Natural killer cell (primary cell): ENCODE measurements around the gene SNAPIN. TPM values are rescaled to one million over a fixed set of nuclear protein-coding genes. Genes with fewer than 3 reads are reported as not detected.
A peak's percentile ranks its signal among the peaks of the same experiment; 100 is the strongest.

ENCODE experiments used
- ATAC-seq, 3 donors: fragments of 150-1000 bp in 2 of 3; fragments of 200-7000 bp in 1 of 3; cut with Tn5 transposase; 1 replicate in 1 of 3; 2 replicates in 2 of 3; pipeline ENCODE4 v1.10.0; 2021; ENCODE audit warnings: mild to moderate bottlenecking in 2 of 3, moderate library complexity in 2 of 3
- DNase-seq, 2 donors: peaks; one replicate each; pipeline versions ENCODE4 v3.0.0 to v3.0.0-alpha.2; 2013 to 2021; ENCODE audit warnings: mixed read lengths in 1 of 2
- H3K27ac ChIP-seq: one replicate; pipeline ENCODE4 v1.5.1; 2013; ENCODE audit warnings: mild to moderate bottlenecking, low read length
- H3K27me3 ChIP-seq: one replicate; pipeline ENCODE4 v1.6.1; 2013; ENCODE audit warnings: low read length; ENCODE audit not compliant: control insufficient read depth, insufficient read depth
- H3K36me3 ChIP-seq: one replicate; pipeline ENCODE4 v1.6.1; 2013; ENCODE audit warnings: low read length; ENCODE audit not compliant: control insufficient read depth, insufficient read depth
- H3K4me1 ChIP-seq: one replicate; pipeline ENCODE4 v1.6.1; 2013; ENCODE audit warnings: low read length; ENCODE audit not compliant: control insufficient read depth, insufficient read depth
- H3K4me3 ChIP-seq: one replicate; pipeline ENCODE4 v1.5.1; 2013; ENCODE audit warnings: low read length
- H3K9me3 ChIP-seq: one replicate; pipeline ENCODE4 v1.6.1; 2013; ENCODE audit warnings: low read length; ENCODE audit not compliant: control insufficient read depth, insufficient read depth
- H3K27ac Mint-ChIP-seq, 2 donors: one replicate each; pipeline ENCODE4 v1.8.0; 2022; ENCODE audit warnings: mild to moderate bottlenecking in 2 of 2, mixed read lengths in 2 of 2, moderate library complexity in 1 of 2
- H3K27me3 Mint-ChIP-seq, 2 donors: one replicate each; pipeline ENCODE4 v1.8.0; 2022; ENCODE audit warnings: low read depth in 2 of 2, mixed read lengths in 2 of 2
- H3K36me3 Mint-ChIP-seq: one replicate; pipeline ENCODE4 v1.8.0; 2022; ENCODE audit warnings: mixed read lengths
- H3K4me1 Mint-ChIP-seq, 2 donors: one replicate each; pipeline ENCODE4 v1.8.0; 2022; ENCODE audit warnings: mixed read lengths in 2 of 2
- H3K4me3 Mint-ChIP-seq: one replicate; pipeline ENCODE4 v1.8.0; 2022; ENCODE audit warnings: mild to moderate bottlenecking, moderate library complexity, mixed read lengths
- H3K9me3 Mint-ChIP-seq, 2 donors: one replicate each; pipeline ENCODE4 v1.8.0; 2022; ENCODE audit warnings: mixed read lengths in 2 of 2
- WGBS: methylation state at CpG from one replicate; pipeline ENCODE4 v1.1.7; 2013; ENCODE audit warnings: missing lambda C conversion rate; ENCODE audit not compliant: insufficient coverage; 5-methylcytosine and 5-hydroxymethylcytosine counted together
- intact Hi-C: fragments of 100-400 bp; cut with micrococcal nuclease; formaldehyde crosslinking; loops from one replicate; pipeline ENCODE4 v1.14.2; 2022
- total RNA-seq, 4 donors: library from RNA; stranded (reverse); fragments of 120-200 nt in 1 of 4; gene quantifications; one replicate each; pipeline versions ENCODE4 v1.2.3 to v1.2.4, GENCODE V29; 2013 to 2022
- TF ChIP-seq, protein P1 (sequence below): fragments of 200-600 bp; IDR thresholded peaks from one replicate; pipeline ENCODE4 v1.8.0; 2022; ENCODE audit warnings: antibody characterized with exemption

SNAPIN gene
- total RNA-seq, 3 donors from 2014 or later (not counting 1 experiment from before 2014, with no cell fraction given), result 21.0 to 25.5 (median 23.5) TPM

DNA sequence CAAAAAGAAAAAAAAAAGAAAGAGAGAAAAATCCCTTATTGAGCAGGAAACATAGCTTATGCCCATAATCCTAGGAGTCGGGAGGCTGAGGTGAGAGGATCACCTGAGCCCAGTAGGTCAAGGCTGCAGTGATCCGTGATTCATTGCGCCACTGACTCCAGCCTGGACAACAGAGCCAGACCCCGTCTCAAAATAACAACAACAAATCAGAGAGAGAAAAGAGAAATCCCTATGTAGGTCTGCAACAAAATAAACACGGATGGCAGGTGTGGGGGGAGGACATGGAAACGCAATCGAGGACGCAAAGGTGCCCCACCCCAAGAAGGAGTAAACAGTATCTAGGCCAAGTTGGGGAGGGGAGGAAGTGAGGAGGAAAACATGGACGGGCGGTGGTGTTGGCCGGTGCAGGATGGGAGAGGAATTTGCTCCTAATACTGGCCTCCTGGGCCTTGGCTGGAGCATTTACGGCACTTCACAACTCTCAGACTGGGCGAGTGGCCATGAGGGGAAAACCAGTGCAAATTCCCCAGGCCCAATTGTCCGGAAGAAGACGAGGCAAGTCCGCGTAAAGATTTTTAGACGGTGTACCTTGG is 25.2 kb upstream of the SNAPIN start:
- Mint-ChIP-seq H3K27me3 (no peaks in the 10 kb centered on the region), H3K4me1 (peaks cover 24 to 34% of the 10 kb centered on the region in 2 donors), H3K9me3 (no peaks in the 10 kb centered on the region), H3K27ac (peak overlapping the region; percentile 98 to 99), H3K4me3 (peak overlapping the region; percentile 99), H3K36me3 (peaks cover 7% of the 10 kb centered on the region)
- 85% methylated on average over 17 of the region's 18 CpGs for WGBS
- H3K27me3 ChIP-seq, result no peaks in the 10 kb centered on the region
- peaks cover 24% of the 10 kb centered on the region for H3K36me3 ChIP-seq
- peak overlapping the region; percentile 72 for H3K4me3 ChIP-seq
- H3K9me3 ChIP-seq, result no peaks in the 10 kb centered on the region
- TF ChIP-seq, protein P1, sequence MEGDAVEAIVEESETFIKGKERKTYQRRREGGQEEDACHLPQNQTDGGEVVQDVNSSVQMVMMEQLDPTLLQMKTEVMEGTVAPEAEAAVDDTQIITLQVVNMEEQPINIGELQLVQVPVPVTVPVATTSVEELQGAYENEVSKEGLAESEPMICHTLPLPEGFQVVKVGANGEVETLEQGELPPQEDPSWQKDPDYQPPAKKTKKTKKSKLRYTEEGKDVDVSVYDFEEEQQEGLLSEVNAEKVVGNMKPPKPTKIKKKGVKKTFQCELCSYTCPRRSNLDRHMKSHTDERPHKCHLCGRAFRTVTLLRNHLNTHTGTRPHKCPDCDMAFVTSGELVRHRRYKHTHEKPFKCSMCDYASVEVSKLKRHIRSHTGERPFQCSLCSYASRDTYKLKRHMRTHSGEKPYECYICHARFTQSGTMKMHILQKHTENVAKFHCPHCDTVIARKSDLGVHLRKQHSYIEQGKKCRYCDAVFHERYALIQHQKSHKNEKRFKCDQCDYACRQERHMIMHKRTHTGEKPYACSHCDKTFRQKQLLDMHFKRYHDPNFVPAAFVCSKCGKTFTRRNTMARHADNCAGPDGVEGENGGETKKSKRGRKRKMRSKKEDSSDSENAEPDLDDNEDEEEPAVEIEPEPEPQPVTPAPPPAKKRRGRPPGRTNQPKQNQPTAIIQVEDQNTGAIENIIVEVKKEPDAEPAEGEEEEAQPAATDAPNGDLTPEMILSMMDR, result no peak
- intact Hi-C loops, result loop anchor here (5.0 kb wide), 1 partner anchor 359 kb away; the partner anchor contains the start of gene RPS27
- ATAC-seq (no peak), DNase-seq (no peak)
- H3K4me1 ChIP-seq, result peaks cover 24% of the 10 kb centered on the region
- peak overlapping the region; percentile 91 for H3K27ac ChIP-seq

DNA sequence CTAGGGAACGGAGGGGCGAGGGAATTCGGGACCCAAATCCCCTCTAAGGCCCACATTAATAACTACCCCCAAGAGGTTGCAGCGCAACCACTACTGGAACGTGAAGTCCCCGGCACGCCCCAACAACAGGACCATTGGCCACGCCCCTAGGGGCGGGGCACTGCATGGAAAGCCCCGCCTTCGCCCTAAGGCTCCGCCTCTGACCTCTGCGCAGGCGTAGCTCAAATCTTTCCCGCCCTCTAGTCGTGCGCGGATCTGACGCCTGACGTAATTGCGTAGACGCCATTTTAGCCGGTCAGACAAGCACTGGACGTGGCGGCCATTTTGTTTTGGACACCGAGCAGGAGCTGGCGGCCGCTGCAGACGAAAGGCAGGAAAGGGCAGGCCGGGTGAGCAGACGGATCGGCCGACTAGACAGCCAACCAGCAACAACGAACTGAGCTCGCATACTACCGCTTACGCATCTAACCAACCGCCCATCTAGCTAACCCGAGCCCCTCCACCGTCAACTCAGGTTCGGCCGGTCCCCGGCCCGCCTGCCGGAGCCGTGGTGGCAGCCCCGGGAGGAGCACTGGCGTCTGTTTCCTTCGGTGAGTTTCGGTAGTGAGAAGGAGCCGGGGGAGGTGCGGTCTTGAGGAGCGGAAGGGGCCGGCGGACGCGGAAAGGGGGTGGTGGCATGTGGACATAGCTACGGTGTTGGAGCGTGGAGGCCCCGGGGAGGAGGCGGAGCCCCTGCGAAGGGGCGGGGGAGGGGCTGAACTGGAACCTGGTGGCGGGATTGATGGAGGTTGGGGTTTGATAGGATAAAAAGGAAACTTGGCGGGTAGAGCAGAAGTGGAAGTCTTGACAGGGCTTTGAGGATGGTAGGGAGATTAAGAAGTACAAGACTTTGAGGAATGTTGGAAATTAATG is 24.5 kb upstream of the SNAPIN start, which contains the start of gene CHTOP:
TSS of gene CHTOP (plus strand) at position 313 of the 912 bp plus-strand sequence. CDS start 2,523 bp downstream, outside the sequence.
- Mint-ChIP-seq H3K9me3 (no peaks in the 10 kb centered on the region), H3K4me1 (peaks cover 24 to 34% of the 10 kb centered on the region in 2 donors), H3K27ac (peak within 1 kb of the TSS; percentile 98 to 99), H3K27me3 (no peaks in the 10 kb centered on the region), H3K4me3 (peak within 1 kb of the TSS; percentile 99), H3K36me3 (peaks cover 7% of the 10 kb centered on the region)
- Histone ChIP-seq H3K4me3 (peak within 1 kb of the TSS; percentile 72), H3K27ac (peak within 1 kb of the TSS; percentile 91), H3K27me3 (no peaks in the 10 kb centered on the region), H3K9me3 (no peaks in the 10 kb centered on the region), H3K4me1 (peaks cover 24% of the 10 kb centered on the region), H3K36me3 (peaks cover 30% of the 10 kb centered on the region)
- ATAC-seq (peak; percentile 86 to 97 (median 88)), DNase-seq (peak; percentile 98 to 99)
- 3% methylated on average over 64 of the region's 65 CpGs for WGBS
- intact Hi-C loops, result loop anchor here (2.0 to 5.0 kb wide), 3 partner anchors 37 to 358 kb away; partner anchors contain the start of genes ILF2 and RPS27
- TF ChIP-seq, protein P1, result no peak

DNA sequence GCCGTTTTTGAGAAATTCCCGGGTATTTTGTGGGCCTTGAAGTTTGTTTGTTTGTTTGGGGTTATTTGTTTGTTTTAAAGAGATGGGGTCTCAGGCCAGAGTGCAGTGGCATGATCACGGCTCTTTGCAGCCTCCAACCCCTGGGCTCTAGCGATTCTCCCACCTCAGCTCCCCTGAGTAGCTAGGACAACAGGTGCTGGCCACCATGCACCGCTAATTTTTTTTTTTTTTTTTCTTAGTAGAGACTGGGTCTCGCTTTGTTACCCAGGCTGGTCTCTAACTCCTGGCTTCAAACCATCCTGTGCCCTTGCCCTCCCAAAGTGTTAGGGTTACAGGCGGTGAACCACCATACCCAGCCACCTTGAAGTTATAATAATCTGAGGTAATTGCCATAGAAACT is 22.6 kb upstream of the SNAPIN start:
- H3K4me1 Mint-ChIP-seq, result peaks cover 24 to 38% of the 10 kb centered on the region in 2 donors
- H3K36me3 ChIP-seq, result peaks cover 49% of the 10 kb centered on the region

More for the DNA sequence above, 22.6 kb upstream of the SNAPIN start:
- no peaks in the 10 kb centered on the region for H3K9me3 ChIP-seq
- no peak overlapping the region for H3K27ac ChIP-seq
- H3K4me3 ChIP-seq, result no peak overlapping the region
- ATAC-seq, result no peak
- intact Hi-C loops, result loop anchor here (2.0 kb wide), 2 partner anchors 35 to 99 kb away; partner anchors contain the start of gene ILF2
- Mint-ChIP-seq H3K9me3 (no peaks in the 10 kb centered on the region), H3K36me3 (peaks cover 7% of the 10 kb centered on the region), H3K4me3 (peak overlapping the region; percentile 73), H3K27ac (peak overlapping the region in 1 of 2 donors; percentile 53), H3K27me3 (no peaks in the 10 kb centered on the region)
- DNase-seq, result no peak
- 81% methylated on average over 7 of the region's 7 CpGs for WGBS
- H3K27me3 ChIP-seq, result no peaks in the 10 kb centered on the region
- peaks cover 24% of the 10 kb centered on the region for H3K4me1 ChIP-seq
- TF ChIP-seq, protein P1, result no peak
